Measurements from ENCODE around the gene TRABD2B. TPM values are rescaled to one million over a fixed set of nuclear protein-coding genes. Genes with fewer than 3 reads are reported as not detected.

Gene TRABD2B
- total RNA-seq, 2 donors from 2014 or later = 3.1 to 8.1 TPM

DNA sequence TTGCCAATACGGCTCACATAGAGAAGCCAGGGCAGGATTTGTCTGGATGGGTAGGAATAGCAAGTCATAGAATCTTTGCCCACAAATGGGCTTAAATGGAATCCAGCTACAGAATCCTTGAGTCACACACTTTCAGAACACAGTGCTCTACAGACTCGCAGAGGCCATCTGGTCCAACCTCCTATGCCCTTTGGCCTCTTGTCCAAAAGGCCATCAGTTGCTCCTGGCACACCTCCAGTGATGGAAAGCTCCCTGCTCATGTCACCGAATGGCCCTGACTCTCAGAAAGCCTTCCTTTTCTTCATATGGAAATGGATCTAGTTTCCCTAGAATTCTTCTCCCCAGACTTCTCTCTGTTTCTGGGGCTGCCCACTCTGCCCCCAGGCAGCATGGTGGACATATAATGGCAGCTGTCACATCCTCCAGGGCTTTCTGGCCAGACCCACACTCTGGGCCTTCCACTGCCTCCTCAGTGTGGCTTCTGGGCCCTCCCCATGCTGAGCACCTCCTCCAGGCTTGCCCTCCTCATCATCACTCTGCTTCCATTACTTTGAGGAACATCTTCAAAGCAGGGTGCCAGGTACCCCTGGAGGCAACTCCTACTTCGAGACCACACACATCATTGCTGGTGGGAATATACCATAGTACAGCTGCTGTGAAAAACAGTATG, 33.6 kb upstream of the TRABD2B start:
- no peak for DNase-seq (ENCODE audit: low spot score)
- Histone ChIP-seq H3K4me1 (no peaks in the 10 kb centered on the region), H3K27me3 (no peaks in the 10 kb centered on the region), H3K4me3 (no peak overlapping the region), H3K9me3 (no peaks in the 10 kb centered on the region), H3K27ac (no peak overlapping the region), H3K36me3 (no peaks in the 10 kb centered on the region)
- TF ChIP-seq, protein P1, sequence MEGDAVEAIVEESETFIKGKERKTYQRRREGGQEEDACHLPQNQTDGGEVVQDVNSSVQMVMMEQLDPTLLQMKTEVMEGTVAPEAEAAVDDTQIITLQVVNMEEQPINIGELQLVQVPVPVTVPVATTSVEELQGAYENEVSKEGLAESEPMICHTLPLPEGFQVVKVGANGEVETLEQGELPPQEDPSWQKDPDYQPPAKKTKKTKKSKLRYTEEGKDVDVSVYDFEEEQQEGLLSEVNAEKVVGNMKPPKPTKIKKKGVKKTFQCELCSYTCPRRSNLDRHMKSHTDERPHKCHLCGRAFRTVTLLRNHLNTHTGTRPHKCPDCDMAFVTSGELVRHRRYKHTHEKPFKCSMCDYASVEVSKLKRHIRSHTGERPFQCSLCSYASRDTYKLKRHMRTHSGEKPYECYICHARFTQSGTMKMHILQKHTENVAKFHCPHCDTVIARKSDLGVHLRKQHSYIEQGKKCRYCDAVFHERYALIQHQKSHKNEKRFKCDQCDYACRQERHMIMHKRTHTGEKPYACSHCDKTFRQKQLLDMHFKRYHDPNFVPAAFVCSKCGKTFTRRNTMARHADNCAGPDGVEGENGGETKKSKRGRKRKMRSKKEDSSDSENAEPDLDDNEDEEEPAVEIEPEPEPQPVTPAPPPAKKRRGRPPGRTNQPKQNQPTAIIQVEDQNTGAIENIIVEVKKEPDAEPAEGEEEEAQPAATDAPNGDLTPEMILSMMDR (IDR thresholded peaks at IDR 0.05) = no peak

DNA sequence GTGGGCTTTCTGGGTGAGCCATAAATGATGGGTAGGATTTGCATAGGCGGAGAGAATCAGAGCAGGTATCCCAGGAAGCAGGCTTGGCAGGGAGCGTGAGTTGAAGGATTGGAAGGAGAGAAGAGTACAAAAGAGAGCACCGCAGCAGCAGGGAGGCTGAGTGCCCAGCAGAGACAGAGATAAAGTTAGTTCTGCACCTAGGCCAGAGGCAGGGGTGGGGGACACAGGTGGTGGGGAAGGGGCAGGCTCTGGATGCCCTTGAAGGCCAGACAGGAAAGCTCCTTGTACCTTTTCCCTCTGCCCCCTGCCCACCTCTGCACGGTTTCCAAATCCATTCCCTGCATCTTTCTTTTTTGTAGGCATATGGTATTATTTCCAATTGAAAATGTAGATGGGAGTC, 33.0 kb upstream of the TRABD2B start:
- DNase-seq (ENCODE audit: low spot score) = no peak
- H3K4me3 ChIP-seq = no peak overlapping the region

DNA sequence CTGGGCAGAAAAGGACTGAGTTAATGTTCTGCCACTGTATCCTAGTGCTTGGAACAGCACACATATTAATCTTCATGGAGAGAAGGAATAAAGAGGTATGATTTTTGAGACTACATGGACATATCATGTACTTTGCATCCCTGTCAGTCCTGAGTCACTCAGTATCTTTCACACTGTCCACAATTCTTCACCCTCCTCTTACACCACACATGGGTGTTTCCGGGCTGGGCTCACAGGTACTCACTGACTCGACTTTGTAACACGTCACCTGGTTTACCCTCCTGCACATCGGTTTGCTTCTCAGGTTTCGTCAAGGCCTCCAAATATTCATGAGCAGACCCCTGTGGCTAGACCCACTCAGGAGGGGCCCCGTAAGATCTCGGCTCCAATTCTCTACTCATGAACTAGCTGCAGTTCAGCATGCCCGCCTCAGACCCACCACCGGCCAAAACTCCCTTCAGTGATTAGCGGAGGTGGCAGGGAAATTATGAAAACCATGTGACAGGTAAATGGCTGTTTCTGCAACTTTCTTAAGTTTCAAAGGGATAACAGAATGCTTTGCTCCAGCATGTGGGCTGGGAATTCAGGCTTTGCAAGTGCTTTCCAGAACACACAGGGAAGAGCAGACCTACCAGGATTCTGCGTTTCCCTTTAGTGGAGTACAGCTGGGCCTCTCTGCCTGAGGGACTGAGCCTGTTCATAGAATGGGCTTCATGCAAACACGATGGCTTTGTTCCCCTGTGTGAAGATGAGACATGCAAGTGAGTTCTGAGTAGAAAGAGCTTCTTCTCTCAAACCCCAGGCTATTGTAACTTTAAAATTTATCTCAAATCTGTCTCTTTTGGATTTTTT, 31.3 kb upstream of the TRABD2B start:
- no peaks in the 10 kb centered on the region for H3K27me3 ChIP-seq
- no peak overlapping the region for H3K4me3 ChIP-seq
- H3K36me3 ChIP-seq = no peaks in the 10 kb centered on the region
- TF ChIP-seq, protein P1 (IDR thresholded peaks at IDR 0.05) = no peak
- no peaks in the 10 kb centered on the region for H3K9me3 ChIP-seq
- peaks cover 0 to 8% of the 10 kb centered on the region in 2 donors for H3K4me1 ChIP-seq
- H3K27ac ChIP-seq = no peak overlapping the region
- no peak for DNase-seq (ENCODE audit: low spot score)

More for the DNA sequence above, 33.0 kb upstream of the TRABD2B start:
- TF ChIP-seq, protein P1 (IDR thresholded peaks at IDR 0.05) = no peak
- H3K27ac ChIP-seq = no peak overlapping the region
- no peaks in the 10 kb centered on the region for H3K27me3 ChIP-seq
- H3K9me3 ChIP-seq = no peaks in the 10 kb centered on the region
- H3K4me1 ChIP-seq = peaks cover 0 to 3% of the 10 kb centered on the region in 2 donors
- H3K36me3 ChIP-seq = no peaks in the 10 kb centered on the region

DNA sequence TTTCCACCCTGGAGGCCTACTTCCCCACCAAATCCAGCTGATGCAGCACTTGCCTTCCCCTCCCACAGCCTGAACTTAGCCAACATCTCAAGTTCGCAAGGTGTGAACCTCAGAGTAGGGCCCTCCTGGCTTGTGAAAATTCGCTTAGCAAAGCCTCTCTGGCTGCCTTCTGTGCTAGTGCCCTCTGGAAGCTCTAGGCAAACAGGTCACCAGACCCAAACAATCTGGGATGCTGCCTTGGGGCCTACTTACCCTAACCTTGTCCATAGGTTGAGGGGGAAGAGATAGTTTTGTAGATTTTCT, 30.3 kb upstream of the TRABD2B start:
- Histone ChIP-seq H3K27ac (no peak overlapping the region), H3K9me3 (no peaks in the 10 kb centered on the region), H3K36me3 (no peaks in the 10 kb centered on the region), H3K27me3 (no peaks in the 10 kb centered on the region), H3K4me3 (no peak overlapping the region), H3K4me1 (peaks cover 0 to 8% of the 10 kb centered on the region in 2 donors)
- TF ChIP-seq, protein P1 (IDR thresholded peaks at IDR 0.05) = no peak
- no peak for DNase-seq (ENCODE audit: low spot score)

DNA sequence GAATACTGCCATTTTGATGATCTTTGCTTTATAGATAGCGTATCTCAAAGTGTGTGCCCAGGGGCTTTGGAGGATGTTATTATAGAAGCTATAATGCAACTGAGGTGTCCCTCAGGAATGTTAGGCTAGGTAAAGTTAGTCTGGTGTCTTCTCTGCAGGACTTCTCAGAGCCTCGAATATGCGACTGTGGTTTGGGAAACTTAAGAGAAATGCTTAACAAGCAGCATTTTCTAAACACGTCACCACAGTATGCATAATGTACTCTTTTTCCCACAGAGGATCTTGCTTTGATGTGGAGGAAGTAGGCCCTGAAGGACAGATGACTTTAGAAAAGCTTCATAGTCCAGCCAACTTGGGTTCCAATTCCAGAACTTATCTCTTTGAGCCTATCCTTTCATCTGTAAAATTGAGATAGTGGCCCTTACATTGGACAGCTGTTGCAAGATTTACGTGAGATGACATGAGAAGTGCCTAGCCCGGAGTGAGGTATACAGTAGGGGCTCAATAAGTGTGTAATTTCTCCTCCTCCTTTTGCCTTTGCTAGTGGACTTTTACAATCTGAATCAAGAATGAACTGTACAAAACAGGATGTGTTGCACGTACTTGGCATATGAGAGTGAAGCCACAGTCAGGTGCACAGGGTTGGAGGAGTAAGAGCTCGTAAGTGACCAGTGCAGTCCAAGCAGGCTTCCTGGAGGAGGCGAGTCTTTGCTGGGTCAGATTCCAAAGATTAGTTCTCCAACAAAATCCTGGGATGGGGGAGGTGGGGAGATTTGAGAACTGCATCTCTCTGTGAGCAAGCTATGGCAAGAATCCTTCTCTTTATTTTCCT, 29.7 kb upstream of the TRABD2B start:
- TF ChIP-seq, protein P1 (IDR thresholded peaks at IDR 0.05) = no peak
- H3K9me3 ChIP-seq = no peaks in the 10 kb centered on the region
- no peaks in the 10 kb centered on the region for H3K36me3 ChIP-seq
- no peak for DNase-seq (ENCODE audit: low spot score)
- no peak overlapping the region for H3K4me3 ChIP-seq
- H3K4me1 ChIP-seq = peaks cover 0 to 8% of the 10 kb centered on the region in 2 donors
- no peak overlapping the region for H3K27ac ChIP-seq
- H3K27me3 ChIP-seq = no peaks in the 10 kb centered on the region
